NCI-H2196 (cell line): Measurements from ENCODE around the gene ISL2.
"Not testable (repeated sequence)": the region's sequence is repeated elsewhere in the genome, so short reads cannot be mapped to it uniquely, and the experiment has no call there.

Experiments used
- DNase-seq: peaks from one replicate; lab custom pipeline; 2025; ENCODE audit not compliant: unreplicated experiment; lab: John Stamatoyannopoulos, UW

ISL2 gene

DNA sequence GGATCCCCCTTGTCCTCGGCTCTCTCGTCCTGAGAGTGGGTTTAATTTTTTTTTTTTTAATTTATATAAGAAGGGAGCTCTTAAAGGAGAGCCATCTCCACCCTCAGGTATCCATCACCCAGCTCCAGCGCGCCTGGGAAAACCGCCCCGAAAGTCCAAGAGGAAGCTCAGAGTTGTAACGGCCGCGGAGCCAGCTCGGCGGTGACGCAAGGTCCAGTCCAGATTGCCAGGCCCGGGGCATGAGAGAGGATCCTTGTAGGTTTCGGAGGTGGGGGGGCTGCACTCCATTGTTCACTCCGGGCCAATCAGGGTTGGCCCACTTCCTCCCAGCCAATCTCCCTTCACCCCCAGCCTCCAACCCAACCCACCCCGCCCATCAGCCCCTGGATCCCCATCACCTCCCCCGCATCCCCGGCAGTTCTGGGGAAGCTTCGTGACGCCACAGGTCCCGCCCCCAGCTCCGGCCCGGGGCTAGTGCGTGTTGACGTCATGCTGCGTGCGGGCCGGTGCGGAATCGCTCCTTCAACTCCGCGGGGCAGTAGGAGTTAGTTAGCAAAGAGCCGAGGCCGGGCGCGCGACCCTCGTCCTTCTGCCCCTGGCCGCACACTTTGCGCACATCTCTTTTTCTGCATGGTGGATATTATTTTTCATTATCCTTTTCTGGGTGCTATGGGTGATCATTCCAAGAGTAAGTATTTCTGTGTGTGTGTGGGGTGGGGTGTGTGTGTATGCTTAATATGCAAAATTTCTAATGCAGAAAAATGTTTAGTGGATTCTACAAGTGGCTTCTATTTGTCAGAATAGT is at the start of gene ISL2:
Gene ISL2, plus strand, starts transcription at position 520 of the 805 bp plus-strand sequence. Its CDS starts 111 bp downstream, at position 631.
- no peak for DNase-seq

DNA sequence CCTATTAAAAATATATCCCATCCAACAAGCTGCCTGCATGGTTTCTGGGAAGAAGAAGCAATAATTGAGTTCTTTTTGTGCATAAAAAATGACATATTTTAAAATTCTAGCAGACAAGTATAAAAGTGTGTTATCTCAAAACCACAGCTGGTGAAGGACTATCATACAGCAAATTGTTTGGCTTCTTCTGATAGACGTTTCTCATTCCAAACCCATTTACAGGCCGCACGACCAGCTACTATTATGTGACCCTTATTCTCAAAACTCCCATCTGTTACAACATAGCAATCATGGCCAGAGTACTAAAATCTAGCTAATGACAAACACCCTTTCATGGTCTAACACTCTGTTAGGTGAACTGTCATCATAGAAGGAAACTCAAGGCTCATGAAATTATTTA is 47.0 kb upstream of the ISL2 start:
- DNase-seq, result no peak

DNA sequence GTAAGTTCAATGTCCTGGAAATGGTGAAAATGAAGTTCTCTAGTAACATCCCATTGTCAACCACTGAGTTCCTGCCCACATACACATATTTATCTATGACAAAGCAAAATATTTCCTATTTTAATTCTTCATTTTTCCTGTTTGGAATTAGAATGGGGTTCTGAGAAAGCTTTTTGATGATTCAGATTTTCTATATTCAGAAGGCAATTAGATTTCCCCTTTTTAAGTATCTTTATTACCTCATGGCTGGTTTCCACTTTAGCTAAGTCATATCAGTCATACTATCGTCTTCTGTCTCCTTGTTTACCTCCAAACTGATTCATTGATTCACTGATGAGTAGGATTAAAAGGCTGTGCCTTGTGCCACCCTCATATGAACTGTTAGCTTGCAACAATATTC is 43.2 kb upstream of the ISL2 start:
- DNase-seq, result no peak

DNA sequence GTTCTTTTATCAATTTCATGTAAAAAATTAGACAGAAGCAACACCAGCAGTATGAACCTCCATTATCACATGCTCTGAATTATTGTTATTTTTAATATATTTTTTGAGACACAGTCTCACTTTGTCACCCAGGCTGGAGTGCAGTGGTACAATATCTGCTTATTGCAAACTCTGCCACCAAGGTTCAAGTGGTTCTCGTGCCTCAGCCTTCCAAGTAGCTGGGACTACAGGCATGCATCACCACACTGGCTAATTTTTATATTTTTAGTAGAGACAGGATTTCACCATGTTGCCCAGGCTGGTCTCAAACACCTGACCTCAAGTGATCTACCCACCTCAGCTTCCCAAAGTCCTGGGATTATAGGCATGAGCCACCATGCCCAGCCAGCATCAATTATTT is 42.1 kb upstream of the ISL2 start:
- DNase-seq, result not testable (repeated sequence)

DNA sequence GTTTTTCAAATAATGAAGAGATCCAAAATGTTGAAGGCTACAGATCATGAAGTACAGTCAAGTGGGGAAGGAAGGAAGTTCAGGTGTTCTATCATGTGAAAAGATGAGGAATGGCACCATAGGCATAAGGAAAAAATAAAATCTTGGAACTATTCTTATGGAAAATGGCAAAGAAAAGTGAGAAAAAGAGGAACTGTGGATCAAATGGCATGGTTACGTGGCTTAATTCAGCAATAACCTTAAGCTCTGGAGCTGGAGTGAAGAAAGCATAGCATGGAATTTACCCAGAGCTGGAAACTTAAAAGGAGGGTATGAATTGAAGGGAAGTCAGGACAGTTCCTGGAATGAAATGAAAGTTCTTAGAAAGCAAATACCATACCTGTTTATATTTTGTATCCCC is 39.7 kb upstream of the ISL2 start:
- no peak for DNase-seq

DNA sequence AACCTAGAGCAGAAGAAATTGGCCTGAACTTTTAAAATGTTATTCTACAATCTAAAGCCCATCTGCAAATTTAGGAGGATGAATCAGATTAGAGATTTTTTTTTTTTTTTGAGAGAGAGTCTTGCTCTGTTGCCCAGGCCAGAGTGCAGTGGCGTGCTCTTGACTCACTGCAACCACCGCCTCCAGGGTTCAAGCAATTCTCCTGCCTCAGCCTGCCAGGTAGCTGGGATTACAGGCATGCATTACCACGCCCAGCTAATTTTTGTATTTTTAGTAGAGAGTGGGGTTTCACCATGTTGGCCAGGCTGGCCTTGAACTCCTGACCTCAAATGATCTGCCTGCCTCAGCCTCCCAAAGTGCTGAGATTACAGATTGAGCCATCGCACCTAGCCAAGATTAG is 38.6 kb upstream of the ISL2 start:
- DNase-seq, result not testable (repeated sequence)

DNA sequence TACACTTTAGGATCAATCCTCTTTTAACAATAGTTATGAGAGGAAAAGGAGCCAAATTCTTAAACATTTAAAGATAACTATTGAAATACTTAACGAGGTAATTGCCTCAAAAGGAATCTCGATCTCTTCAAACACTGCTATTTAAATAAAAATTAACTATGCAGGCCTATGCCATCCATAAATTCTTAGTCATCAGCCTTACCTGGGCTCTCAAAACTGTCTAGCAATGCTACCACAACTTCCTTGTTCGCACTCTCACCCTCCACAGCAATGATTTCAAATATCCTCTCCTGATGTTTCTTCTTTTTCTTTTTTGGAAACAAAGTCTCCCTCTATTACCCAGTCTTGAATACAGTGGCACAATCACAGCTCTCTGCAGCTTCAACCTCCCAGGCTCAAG is 37.6 kb upstream of the ISL2 start:
- no peak for DNase-seq

DNA sequence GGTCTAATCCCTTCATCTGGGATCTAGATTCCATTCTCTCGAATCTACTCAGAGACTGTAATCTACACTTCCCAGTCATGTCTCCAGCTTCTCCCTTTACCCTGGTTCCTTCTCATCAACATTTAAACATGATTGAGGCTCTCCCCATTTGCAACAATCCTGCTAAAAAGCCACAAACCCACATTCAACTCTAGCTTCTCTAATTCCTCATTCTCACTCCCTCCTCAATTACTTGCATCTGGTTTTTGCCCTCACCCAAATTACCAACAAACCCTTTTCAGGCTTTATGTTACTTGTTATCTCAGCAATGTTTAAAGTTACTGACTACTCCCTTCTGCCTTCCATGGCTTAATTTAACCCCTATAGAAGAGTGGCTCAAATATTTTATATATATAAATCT is 36.8 kb upstream of the ISL2 start:
- DNase-seq, result no peak

DNA sequence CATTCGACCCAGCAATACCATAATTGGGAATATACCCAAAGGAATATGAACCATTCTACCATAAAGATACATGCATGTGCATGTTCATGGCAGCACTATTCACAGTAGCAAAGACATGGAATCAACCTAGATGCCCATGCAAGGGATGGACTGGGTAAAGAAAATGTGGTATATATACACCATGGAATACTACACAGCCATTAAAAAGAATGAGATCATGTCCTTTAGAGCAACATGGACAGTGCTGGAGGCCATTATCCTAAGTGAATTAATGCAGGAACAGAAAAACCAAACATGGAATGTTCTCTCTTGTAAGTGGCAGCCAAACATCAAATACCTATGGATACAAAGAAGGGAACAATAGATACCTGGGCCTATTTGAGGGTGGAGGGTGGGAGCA is 32.7 kb upstream of the ISL2 start:
- no peak for DNase-seq

DNA sequence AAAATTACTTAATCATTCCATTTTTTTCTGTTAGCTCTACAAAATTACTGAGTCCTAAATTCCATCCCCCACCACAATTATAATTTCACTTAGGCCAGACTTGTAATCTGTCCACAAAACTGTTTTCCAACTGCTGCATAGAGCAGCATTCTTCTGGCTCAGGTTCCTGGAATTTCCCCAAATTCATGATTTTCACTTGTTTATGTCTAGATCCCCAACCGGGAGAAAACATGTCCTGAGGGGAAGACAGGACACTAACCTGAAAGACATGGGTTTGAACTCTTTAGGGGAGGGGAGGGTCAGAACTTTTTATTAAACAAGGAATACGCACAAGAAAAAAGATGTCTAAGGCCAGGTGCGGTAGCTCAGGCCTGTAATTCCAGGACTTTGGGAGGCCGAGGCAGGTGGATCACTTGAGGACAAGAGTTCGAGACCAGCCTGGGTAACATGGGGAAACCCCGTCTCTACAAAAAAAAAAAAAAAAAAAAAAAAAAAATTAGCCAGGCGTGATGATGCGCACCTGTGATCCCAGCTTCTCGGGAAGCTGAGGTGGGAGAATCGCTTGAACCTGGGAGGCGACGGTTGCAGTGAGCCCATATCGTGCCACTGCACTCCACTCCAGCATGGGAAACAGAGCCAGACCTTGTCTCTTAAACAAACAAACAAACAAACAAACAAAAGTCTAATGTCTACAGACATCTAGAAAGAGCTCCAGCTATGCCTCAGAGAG is 26.8 kb upstream of the ISL2 start:
- no peak for DNase-seq

DNA sequence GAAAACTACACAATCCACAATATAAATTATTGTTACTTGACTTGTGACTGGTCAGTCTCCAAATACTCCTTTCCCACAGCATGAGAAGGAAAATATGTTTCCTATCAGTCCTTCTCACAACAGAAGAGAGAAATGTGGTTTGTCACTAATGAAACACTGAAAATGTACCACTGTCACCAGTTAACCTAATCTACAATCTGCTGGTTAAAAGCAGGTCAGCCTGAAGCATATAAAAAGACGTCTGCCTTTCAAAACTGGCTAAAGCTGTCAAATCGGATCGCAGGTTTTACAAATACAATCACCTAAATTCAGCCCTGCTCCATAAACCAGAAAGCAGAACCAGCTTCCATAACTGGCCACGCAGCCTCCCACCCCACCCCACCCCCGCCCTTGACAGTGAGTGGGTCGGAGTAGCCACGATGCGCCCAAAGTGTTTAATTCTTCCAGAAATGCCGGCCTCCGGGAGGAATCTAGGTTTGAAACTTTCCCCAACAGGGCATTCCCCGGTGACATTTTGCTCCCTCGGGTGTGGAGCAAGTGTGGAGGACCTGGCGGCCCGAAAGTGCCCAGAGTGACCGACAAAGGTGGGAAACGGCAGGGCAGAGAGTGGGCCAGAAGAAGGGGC is 26.0 kb upstream of the ISL2 start:
- no peak for DNase-seq

DNA sequence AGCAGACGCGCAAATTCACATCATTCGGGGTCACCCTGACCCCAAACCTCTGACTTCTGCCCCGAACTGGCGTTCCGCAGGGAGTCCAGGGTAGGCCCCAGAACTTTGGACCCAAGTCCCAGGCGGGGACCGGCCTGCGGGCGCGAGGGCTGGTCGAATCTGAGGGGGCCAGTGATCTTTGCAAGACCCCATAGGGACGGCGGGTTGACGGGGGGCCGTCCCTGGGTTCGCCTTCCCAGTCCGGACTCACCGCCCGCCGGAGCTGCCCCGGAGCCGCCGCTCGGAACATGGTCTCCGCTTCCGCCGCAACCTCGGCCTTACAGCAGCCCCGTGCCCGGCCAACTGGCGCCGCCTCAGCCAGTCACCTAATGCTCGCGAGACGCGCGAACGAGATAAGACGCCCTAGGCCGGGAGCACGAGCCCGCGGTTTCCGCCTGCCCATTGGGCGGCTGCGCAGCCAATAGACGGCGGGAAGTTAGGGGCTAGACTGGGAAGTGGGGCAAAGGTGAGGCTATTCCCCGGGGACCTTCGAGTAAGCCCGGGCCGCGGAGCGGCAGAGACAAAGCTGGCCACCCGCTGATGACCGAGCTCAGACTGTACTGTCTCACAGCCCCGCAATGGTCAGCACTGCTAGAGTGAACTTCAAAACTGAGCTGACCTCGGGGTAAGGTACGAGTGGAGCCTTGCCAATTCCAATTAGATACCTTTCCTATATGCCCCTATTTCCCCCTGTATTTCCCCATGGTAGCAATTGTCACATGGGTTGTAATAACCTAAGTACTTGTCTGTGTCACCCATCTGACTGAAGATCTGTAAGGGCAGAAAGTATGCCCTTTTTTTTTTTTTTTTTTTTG is 25.2 kb upstream of the ISL2 start, which contains the start of gene ETFA:
Gene ETFA, minus strand, starts transcription at position 370 of the 854 bp plus-strand sequence. Its CDS starts 81 bp downstream, at position 289.
- DNase-seq, result peak; percentile 84

DNA sequence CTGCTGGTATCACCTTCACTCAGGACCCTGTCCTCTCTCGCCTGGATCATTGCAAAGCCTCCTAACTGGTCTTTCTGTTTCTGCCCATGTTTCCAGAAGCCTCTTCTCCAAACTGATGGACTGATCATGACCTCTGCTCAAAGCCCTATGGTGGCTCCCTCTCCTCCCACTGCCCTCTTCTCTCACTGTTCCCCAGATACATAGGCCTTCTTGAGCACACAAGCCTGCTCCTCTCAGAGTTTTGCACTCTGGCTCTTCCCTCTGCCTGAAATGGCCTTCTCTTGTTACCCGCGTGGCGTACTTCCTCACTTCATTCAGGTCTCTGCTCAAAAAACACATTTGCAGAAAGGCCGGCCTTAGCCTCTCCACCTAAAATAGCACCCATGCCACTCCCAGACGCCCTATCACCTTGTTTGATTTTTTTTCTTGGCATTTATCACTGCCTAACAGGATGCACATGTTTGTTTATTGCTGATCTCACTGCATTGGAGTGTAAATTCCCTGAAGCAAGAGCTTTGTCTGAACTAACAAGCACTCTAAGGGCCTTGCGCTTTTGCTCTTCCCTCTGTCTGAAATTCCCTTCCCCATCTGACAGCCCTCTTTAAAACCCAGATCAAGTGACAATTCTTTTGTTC is 23.9 kb upstream of the ISL2 start:
- peak; percentile 46 for DNase-seq

DNA sequence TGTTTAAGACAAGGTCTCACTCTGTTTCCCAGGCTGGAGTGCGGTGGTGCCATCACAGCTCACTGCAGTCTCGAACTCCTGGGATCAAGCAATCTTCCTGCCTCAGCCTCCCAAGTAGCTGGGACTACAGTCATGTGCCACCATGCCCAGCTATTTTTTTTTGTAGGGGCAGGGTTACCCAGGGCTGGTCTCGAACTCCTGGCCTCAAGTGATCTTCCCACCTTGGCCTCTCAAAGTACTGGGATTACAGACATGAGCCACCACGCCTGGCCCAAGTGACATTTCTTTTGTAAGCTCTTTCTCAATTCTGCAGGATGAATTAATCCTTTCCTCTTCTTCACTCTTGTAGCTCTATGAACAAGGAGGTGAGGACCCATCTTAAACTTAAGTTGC is 23.4 kb upstream of the ISL2 start:
- not testable (repeated sequence) for DNase-seq

DNA sequence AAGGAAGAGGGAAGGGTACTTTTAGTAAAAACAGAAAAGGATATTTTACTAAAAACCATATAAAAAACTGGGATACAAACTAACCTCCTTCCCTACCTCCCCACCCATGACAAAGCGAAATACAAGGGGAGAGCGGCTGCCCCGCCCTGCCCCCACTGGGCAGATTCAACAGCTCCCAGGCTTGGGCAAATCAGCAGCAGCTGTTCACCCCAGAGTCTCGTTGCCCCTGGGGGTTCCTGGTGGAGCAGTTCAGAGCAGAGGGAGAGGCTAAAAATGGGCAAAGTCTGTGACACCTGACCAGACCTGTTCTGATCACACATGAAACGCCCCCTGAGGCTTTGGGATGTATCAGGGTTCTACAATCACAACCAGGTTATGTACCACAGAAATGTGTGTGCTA is 22.8 kb upstream of the ISL2 start:
- DNase-seq, result no peak

DNA sequence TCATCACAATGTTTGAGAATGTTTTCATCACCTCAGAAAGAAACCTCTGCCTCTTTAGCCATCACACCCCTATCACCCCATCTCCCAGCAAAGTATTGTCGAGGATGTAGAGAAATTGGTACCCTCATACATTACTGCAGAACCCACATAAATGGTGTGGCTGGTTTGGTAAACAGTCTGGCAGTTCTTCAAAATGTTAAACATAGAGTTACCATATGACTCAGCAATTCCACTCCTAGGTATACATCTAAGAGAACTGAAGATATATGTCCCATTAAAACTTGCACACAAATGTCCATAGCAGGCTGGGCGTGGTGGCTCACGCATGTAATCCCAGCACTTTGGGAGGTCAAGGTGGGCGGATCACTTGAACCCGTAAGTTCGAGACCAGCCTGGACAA is 16.6 kb upstream of the ISL2 start:
- no peak for DNase-seq

DNA sequence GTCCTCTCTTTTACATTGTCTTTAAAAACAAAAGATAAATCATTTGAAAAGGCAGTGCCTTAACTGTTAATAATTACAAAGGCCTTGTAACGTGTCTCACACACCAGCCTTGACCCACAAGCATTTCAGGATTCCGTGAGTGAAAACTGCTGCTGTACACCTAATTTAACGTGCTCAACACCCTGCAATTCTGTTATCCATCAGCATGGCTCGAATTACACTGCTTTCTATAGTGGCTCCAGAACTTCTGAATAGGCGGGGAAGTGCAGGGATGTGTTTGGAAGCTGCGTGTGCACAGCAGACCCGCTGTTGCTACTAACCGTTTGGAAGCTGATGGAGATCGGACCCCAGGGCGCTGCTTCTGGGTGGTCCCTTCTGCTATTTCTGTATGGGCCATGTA is 15.4 kb upstream of the ISL2 start:
- DNase-seq, result no peak

DNA sequence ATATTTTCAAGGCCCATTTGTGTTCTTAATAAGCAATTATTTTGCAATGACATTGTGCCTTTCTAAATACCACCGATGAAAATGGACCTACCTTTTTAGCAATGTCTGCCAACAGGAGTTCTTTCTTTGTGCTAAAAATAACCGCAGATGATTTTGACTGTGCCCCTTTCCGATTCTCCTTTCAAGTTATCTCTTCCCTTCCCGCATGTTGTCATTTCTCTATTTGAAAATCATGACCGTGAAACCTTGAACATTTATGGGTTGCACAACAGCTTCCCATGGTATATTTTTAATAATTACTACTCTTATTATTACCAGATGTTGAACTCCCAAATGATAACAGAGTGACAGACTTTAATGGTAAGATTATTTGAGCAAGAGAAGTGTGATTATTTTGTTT is 15.0 kb upstream of the ISL2 start:
- DNase-seq, result no peak

DNA sequence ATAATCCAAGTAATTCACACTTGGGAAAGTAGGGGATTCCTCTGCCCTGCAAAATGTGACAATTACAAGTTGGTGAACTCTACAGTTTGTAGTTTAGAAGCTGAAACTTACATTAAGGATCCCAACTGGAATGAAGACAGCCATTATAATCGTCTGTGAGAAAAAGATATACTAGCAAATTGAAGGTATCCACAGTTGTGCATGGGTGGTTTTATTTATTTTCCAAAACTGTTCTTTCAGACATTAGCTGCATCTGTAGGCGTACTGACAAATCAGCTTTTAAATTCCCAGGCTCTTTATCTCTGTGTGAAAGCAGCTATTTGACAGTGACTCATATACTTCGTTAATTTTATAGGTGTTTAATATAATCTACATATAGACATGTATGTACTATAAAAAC is 12.5 kb upstream of the ISL2 start:
- DNase-seq, result no peak

DNA sequence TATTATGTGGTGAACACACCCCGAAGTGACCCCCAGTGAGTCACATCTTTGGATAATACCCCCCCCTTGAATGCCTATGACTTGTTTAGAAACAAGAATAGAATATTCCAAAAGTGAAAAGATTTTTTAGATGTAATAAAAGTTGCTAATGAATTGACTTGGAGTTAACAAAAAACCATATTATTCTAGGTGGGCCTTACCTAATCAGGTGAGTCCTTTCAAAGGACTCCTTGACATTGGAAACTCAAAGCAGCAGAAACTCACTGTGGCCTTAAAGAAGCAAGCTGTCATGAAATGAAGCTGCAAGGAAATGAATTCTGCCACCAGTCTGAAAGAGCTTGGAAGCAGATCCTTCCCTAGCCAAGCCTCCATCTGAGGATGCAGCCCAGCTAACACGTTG is 10.9 kb upstream of the ISL2 start:
- no peak for DNase-seq
